ENCODE measurements around the gene ERVFRD-1. TPM values are rescaled to one million over a fixed set of nuclear protein-coding genes. Genes with fewer than 3 reads are reported as not detected.

The ERVFRD-1 gene
- total and polyA plus RNA-seq, 2 of the 13 experiments (the other 11 are each of a cell fraction or from before 2014, with no cell fraction given) = not detected

DNA sequence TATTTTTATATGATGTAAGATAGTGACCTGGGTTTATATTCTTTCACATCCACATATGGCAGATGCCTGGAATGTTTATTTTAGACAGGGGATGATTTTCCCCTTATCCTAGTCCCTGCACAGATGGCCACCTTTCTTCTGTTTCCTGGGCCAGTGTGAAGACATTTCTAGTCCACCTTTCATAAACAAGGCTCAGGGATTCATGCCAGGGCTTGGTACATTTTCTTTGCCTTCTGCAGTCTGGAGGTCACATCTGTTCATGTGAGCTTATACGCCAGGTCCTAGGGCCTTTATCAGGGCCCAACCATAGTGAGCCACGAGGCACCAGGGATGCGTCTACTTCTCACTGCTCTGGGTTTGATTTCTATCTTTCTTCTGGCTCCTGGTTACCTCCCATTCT, 38.0 kb upstream of the ERVFRD-1 start:
- ChIA-PET POLR2A (no interaction called here), CTCF (ENCODE audit: low intra/inter-chr PET ratio, low total read pairs) (no interaction called here)
- Histone ChIP-seq H3K4me1 (ENCODE audit: insufficient read depth, low read length) (peaks cover 2% of the 10 kb centered on the region; the same call in 1 of the 2 replicates), H3K36me3 (replicated peaks in 1 of 2; ENCODE audit: control insufficient read depth in 1 of 2, insufficient read depth in 2 of 2, low read length in 2 of 2) (no peaks in the 10 kb centered on the region), H3K9me3 (ENCODE audit: low read length) (no peaks in the 10 kb centered on the region), H3K27me3 (ENCODE audit: control insufficient read depth in 1 of 2, insufficient read depth in 2 of 2, low read length in 2 of 2) (no peaks in the 10 kb centered on the region), H3K27ac (ENCODE audit: extremely low read length, insufficient read depth, low read length) (no peak overlapping the region), H3K4me3 (replicated peaks in 1 of 3; ENCODE audit: insufficient read depth in 1 of 3, low read depth in 2 of 3, low read length in 3 of 3) (no peak overlapping the region), H3K4me2 (ENCODE audit: low read depth, low read length) (no peak overlapping the region), H3K9ac (ENCODE audit: insufficient read depth, low read depth, low read length) (no peak overlapping the region), H2AFZ (ENCODE audit: low read length) (no peak overlapping the region), H3K79me2 (ENCODE audit: insufficient read depth, low read length) (no peaks in the 10 kb centered on the region), H4K20me1 (ENCODE audit: insufficient read depth, low read length) (no peaks in the 10 kb centered on the region)
- no peak for DNase-seq (ENCODE audit: low spot score)
- WGBS (ENCODE audit: low lambda C conversion rate) = 98% methylated on average over 3 of the region's 3 CpGs
- FAIRE-seq = no peak
- ATAC-seq = no peak
- no TSS peak for BruUV-seq (replicated peaks)
- in situ Hi-C loops (cut with HindIII; ENCODE audit: extremely low pct_ligation_motif_present, low pct_unique_long_range_greater_than_20kb) (no loop called here), intact Hi-C loops (cut with micrococcal nuclease; ENCODE audit: unreplicated experiment) (loop anchor here (10.0 kb wide), 1 partner anchor 195 kb away; no protein-coding TSS in a partner anchor)
- TF ChIP-seq, protein P1, sequence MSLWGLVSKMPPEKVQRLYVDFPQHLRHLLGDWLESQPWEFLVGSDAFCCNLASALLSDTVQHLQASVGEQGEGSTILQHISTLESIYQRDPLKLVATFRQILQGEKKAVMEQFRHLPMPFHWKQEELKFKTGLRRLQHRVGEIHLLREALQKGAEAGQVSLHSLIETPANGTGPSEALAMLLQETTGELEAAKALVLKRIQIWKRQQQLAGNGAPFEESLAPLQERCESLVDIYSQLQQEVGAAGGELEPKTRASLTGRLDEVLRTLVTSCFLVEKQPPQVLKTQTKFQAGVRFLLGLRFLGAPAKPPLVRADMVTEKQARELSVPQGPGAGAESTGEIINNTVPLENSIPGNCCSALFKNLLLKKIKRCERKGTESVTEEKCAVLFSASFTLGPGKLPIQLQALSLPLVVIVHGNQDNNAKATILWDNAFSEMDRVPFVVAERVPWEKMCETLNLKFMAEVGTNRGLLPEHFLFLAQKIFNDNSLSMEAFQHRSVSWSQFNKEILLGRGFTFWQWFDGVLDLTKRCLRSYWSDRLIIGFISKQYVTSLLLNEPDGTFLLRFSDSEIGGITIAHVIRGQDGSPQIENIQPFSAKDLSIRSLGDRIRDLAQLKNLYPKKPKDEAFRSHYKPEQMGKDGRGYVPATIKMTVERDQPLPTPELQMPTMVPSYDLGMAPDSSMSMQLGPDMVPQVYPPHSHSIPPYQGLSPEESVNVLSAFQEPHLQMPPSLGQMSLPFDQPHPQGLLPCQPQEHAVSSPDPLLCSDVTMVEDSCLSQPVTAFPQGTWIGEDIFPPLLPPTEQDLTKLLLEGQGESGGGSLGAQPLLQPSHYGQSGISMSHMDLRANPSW (CRISPR knock-in tag; IDR thresholded peaks at IDR 0.05; ENCODE audit: borderline replicate concordance) = no peak
- TF ChIP-seq, protein P2, sequence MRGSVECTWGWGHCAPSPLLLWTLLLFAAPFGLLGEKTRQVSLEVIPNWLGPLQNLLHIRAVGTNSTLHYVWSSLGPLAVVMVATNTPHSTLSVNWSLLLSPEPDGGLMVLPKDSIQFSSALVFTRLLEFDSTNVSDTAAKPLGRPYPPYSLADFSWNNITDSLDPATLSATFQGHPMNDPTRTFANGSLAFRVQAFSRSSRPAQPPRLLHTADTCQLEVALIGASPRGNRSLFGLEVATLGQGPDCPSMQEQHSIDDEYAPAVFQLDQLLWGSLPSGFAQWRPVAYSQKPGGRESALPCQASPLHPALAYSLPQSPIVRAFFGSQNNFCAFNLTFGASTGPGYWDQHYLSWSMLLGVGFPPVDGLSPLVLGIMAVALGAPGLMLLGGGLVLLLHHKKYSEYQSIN (CRISPR knock-in tag; IDR thresholded peaks at IDR 0.05; ENCODE audit: borderline replicate concordance) = no peak

Measured in HepG2 (cell line).